Left forelimb (tissue), 1 donor: ENCODE measurements around the gene DAPP1.

Experiments used
- DNase-seq: peaks from one replicate; pipeline ENCODE4 v3.0.0-alpha.2; 2018; ENCODE audit warnings: low spot score

Gene DAPP1

GRCh38 chr4:99855678-99856077 lies 39.1 kb downstream of the DAPP1 start:
- no peak for DNase-seq

DNA sequence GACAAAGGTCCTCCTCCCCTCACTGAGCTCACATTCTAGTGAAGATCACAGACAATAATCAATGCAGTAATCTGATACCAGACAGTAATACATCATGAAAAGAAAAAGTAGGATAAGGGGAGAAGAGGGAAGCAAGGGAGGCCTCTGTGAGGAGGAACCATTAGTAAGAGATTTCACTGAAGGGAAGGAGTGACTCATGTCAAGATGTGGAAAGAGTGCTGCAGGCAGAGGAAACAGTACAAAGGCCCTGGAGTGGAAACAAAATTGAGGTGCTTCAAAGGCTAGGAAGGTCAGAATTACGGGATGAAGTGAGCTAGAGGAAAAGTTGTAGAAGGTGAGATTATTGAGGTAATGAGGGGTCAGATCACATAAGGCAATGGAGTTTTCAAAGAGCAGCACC lies 39.5 kb downstream of the DAPP1 start:
- DNase-seq: no peak

GRCh38 chr4:99857307-99857706 lies 40.7 kb downstream of the DAPP1 start:
- DNase-seq: no peak

GRCh38 chr4:99859618-99860017 lies 43.0 kb downstream of the DAPP1 start:
- DNase-seq: no peak

- DNase-seq: no peak
These were observed 43.9 kb downstream of the DAPP1 start for GRCh38 chr4:99860521-99860920.

DNA sequence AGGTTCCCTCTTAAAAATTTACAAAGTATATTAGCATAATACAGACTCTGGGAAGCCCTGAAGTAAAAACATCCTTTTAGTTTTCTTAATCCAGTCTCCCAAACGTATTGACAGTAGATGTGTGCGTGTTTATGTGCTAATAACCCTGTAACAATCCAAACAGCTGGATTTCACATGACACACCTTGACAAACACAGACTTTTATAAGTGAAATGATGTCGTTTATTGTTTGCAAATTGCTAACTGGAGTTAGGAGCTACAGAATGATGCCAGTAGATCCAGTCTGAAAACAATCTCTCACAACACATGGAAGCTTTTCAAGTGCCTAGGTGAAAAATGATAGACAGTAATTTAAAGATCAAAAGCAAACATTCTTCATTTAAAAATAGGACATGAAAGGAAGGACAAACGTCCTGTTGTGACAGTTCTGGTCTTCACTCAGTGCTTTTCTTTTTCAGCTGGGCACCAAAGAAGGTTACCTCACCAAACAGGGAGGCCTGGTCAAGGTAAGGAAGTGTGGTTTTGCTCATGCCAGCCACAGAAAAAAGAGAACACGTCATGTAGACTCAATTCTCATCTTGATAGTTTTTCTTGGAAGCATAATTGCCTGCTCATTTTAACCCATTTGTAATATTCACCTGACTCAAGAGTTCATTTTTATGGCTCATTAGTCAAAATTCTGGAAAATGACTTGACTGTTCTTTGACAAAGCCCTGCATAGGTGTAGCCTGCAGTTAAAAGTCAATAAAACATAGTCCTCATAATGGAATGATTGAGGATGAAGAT lies 44.7 kb downstream of the DAPP1 start:
- DNase-seq: no peak

DNA sequence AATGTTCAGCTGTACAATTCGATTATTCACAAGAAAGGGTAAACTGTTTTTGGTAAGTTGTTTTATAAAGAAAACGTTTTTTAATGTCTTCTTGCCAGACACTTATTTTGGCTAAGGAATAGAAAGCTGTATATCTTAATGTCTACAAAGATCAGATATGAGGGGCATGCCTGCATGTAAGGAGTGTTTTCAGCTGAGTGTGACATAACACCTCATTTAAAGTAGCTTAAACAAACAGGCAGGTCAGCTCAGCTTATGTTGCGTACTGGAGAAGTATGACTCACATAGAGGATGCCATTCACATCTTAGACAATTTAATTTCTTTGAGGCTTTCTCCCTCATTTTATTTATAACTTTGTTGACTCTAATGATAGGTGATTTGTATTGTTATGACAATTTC lies 47.2 kb downstream of the DAPP1 start:
- no peak for DNase-seq

- no peak for DNase-seq
These were observed 51.5 kb downstream of the DAPP1 start for GRCh38 chr4:99868126-99868596.

- DNase-seq: no peak
These were observed 55.9 kb downstream of the DAPP1 start for GRCh38 chr4:99872570-99872969.

- no peak for DNase-seq
These were observed 58.4 kb downstream of the DAPP1 start for GRCh38 chr4:99875071-99875470.

GRCh38 chr4:99876946-99877345 lies 60.3 kb downstream of the DAPP1 start:
- DNase-seq: no peak

- no peak for DNase-seq
These were observed 62.0 kb downstream of the DAPP1 start for GRCh38 chr4:99878604-99879003.

DNA sequence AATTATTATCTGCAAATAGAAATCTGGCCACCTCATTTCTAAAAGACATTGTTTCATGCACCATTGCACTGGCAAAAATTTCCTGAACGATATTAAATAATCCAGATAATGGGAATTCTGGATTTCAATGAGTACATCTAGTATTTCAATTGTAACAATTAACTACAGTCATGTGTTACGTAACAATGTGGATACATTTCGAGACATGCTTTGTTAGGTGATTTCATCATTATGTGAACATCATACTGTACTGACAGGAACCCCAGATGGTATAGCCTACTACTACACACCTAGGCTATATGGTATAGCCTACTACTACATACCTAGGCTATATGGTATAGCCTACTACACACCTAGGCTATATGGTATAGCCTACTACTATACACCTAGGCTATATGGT lies 62.8 kb downstream of the DAPP1 start:
- DNase-seq: no peak

DNA sequence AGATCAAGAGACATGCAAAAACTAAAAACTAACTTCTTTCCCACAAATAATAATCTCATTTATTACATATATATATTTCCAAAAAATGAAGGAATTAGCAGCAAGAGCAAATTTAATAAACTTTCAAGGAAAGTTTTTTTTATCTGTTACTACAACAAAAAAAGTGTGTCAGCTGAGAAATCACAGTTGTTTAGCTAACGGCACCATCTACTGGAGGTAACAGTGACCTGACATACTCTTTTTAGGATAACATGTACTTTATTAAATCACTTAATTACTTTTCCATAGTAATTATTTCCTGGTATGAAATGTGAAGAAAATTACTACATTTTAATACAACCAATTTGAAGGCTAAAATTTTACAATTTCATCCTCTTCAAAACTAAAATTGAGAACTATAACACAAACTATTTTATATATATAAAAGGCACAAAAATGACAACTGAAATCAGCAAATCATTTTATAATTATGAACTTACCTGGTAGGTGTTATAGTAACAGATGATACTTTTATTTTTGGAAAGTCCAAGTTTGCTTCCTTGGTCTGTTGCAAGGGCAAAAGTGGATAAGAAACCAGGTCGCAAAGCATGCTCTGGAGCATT lies 68.5 kb downstream of the DAPP1 start:
- no peak for DNase-seq

DNA sequence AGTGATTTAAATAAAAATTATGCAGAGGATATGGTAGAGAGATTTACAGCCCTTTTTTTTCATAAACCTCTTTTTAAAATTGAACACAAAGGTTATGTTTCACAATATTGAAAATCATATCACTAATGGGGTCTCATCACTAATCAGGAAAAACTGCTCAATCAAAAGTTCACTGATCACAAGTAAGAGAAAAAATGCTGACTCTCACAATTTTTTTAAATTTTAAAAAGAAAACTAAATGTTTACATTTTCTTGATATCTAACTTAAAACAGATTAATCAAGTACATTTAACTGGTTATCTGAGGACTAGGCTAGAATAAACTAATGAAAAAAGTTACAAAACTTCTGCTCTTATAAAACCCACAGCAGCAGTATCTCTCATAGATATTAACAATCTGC lies 69.1 kb downstream of the DAPP1 start:
- DNase-seq: no peak

- DNase-seq: no peak
These were observed 69.5 kb downstream of the DAPP1 start for GRCh38 chr4:99886146-99886545.

DNA sequence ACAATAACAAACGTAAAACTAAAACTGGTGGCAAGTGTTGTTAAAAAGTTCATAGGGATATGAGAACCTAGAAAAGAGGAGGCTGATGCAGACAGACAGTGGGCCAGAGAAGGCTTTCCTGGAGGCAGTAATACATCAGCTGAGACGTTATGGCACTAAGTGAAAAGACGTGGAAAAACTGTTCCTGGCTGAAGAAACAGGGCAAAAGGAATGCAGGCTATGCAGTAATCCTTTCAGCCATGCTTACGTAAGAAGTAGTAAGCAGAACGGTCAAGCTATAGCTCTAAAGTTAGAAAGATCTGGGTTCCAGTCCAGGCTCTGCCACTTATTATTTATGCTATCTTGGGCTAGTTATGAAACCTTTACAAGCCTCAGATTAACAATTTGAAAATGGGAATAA lies 71.2 kb downstream of the DAPP1 start:
- no peak for DNase-seq

DNA sequence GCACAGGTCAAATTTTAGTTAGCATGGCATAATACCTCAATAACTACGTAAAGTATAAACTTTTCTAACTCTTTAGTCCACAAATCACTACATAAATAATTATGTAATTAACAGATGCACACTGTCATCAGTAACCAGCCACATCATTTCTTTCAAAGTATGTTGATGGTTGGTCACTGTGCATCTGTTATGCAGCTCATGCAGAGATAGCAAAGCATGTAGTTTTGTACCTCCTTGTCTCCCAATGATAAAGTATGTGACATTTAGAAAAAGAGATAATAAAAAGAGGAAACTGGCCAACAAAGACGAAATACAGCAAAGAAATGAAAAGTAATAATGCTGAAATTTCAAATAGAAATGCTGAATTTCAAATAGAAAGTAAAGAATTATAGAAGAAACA lies 74.7 kb downstream of the DAPP1 start:
- DNase-seq: no peak

DNA sequence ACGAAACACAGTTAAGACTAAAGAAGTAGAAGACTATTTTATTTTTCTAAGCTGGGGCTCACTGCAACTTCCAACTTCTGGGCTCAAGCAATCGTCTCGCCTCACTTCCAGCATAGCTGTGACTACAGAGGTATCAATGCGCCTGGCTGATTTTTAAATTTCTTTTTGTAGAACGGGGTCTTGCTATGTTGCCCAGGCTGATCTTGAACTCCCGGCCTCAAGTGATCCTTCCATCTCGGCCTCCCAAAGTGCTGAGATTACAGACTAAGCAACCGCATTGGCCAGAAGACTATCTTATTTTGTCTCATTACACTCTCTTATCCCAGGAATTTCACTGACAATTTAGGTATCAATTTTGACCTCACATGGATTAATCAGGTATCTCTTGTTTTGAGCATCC lies 76.4 kb downstream of the DAPP1 start:
- no peak for DNase-seq

GRCh38 chr4:99893839-99894160 lies 77.2 kb downstream of the DAPP1 start:
- DNase-seq: no peak

GRCh38 chr4:99894161-99894997 lies 77.8 kb downstream of the DAPP1 start, which contains the start of gene LAMTOR3:
TSS of gene LAMTOR3 (minus strand) at chr4:99894427. CDS start at chr4:99893963, 464 bp downstream.
- peak; percentile 94 for DNase-seq

DNA sequence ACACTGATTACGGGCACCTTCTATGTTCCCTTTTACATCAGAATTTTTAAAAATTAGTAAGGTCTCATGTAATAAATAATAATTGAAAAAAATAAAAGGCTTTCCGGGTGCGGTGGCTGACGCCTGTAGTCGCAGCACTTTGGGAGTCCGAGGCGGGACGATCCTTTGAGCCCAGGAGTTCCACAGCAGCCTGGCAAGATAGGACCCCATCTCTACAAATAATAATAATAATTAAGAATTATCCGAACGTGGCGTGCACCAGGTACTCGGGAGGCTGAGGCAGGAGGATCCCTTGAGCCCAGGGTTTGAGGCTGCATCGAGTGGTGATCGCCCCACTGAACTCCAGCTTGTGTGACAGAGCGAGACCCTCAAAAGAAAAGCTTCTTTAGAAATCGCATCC lies 78.4 kb downstream of the DAPP1 start:
- DNase-seq: no peak

GRCh38 chr4:99915449-99915848 lies 98.8 kb downstream of the DAPP1 start:
- no peak for DNase-seq
